ENCODE measurements around the gene PLCXD3.

DNA sequence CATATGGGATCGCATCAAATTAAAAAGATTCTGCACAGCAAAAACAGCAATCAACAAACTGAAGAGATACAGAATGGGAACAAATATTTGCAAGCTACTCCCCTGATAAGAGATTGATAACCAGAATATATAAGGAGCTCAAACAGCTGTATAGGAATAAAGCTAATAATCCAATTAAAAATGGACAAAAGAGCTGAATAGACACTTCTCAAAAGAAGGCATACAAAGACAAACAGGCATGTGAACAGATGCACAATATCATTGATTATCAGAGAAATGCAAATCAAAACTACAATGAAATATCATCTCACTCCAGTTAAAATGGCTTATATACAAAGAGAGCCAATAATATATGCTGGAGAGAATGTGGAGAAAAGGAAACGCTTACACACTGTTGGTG, 110.6 kb downstream of the PLCXD3 start:
- TF ChIP-seq, protein P1, sequence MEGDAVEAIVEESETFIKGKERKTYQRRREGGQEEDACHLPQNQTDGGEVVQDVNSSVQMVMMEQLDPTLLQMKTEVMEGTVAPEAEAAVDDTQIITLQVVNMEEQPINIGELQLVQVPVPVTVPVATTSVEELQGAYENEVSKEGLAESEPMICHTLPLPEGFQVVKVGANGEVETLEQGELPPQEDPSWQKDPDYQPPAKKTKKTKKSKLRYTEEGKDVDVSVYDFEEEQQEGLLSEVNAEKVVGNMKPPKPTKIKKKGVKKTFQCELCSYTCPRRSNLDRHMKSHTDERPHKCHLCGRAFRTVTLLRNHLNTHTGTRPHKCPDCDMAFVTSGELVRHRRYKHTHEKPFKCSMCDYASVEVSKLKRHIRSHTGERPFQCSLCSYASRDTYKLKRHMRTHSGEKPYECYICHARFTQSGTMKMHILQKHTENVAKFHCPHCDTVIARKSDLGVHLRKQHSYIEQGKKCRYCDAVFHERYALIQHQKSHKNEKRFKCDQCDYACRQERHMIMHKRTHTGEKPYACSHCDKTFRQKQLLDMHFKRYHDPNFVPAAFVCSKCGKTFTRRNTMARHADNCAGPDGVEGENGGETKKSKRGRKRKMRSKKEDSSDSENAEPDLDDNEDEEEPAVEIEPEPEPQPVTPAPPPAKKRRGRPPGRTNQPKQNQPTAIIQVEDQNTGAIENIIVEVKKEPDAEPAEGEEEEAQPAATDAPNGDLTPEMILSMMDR (conservative IDR thresholded peaks at IDR 0.05), result no peak
- TF ChIP-seq EZH2 (IDR thresholded peaks at IDR 0.05; ENCODE audit: low read depth), result no peak

Measured in PC-9 (cell line).